WTC11 (cell line): Measurements from ENCODE around the gene PRPF40B. TPM values are rescaled to one million over a fixed set of nuclear protein-coding genes. Genes with fewer than 3 reads are reported as not detected.
A peak's percentile ranks its signal among the peaks of the same experiment; 100 is the strongest.

ENCODE experiments used
- ATAC-seq: fragments of 200-7000 bp; cut with Tn5 transposase; 2 replicates; pipeline ENCODE4 v1.10.0; 2021; ENCODE audit warnings: mild to moderate bottlenecking, moderate library complexity
- CTCF ChIA-PET: fragments of 300-600 bp; sonication (Branson Sonifier 250); formaldehyde crosslinking; loops from one replicate; lab custom pipeline; 2021; ENCODE audit warnings: antibody characterized with exemption; lab: Charles Lee
- POLR2A ChIA-PET: fragments of 350-600 bp; sonication (Branson Sonifier 250); formaldehyde crosslinking; loops from one replicate; lab custom pipeline; 2021; ENCODE audit warnings: antibody characterized with exemption; lab: Charles Lee
- DNase-seq: peaks from one replicate; pipeline ENCODE4 v3.0.0; 2021; ENCODE audit warnings: low spot score
- H3K27ac Mint-ChIP-seq: 2 replicates; pipeline ENCODE4 v1.8.0; 2021; ENCODE audit warnings: mixed read lengths
- H3K27me3 Mint-ChIP-seq: 2 replicates; pipeline ENCODE4 v1.8.0; 2021; ENCODE audit warnings: low read depth, mild to moderate bottlenecking, moderate library complexity, mixed read lengths
- H3K36me3 Mint-ChIP-seq: 2 replicates; pipeline ENCODE4 v1.8.0; 2021; ENCODE audit warnings: mixed read lengths
- H3K4me1 Mint-ChIP-seq: 2 replicates; pipeline ENCODE4 v1.8.0; 2022; ENCODE audit warnings: mixed read lengths
- H3K4me3 Mint-ChIP-seq: 2 replicates; pipeline ENCODE4 v1.8.0; 2021; ENCODE audit warnings: mild to moderate bottlenecking, moderate library complexity, mixed read lengths
- H3K9me3 Mint-ChIP-seq: 2 replicates; pipeline ENCODE4 v1.8.0; 2021; ENCODE audit warnings: mixed read lengths
- FOXK1 ChIP-seq: sonication (generic); formaldehyde crosslinking; IDR thresholded peaks from 2 replicates; pipeline ENCODE4 v1.8.0; 2022; ENCODE audit warnings: mild to moderate bottlenecking, moderate library complexity, missing genetic modification reagents
- GABPB1 ChIP-seq: sonication (generic); formaldehyde crosslinking; IDR thresholded peaks from 2 replicates; pipeline ENCODE4 v1.8.1; 2023; ENCODE audit warnings: mild to moderate bottlenecking, missing genetic modification reagents
- HMGA2 ChIP-seq: fragments of 250-450 bp; sonication (Bioruptor Pico); IDR thresholded peaks from 2 replicates; pipeline ENCODE4 v1.4.0; 2021; ENCODE audit warnings: mild to moderate bottlenecking, moderate library complexity
- IRF2 ChIP-seq: sonication (generic); formaldehyde crosslinking; IDR thresholded peaks from 2 replicates; pipeline ENCODE4 v1.8.0; 2022; ENCODE audit warnings: low read depth, missing genetic modification reagents, borderline replicate concordance
- JUN ChIP-seq: sonication (generic); formaldehyde crosslinking; IDR thresholded peaks from 2 replicates; pipeline ENCODE4 v1.8.0; 2023; ENCODE audit warnings: mild to moderate bottlenecking, missing genetic modification reagents
- NFATC4 ChIP-seq: fragments of 250-450 bp; sonication (Bioruptor Pico); IDR thresholded peaks from 2 replicates; pipeline ENCODE4 v1.9.0; 2021; ENCODE audit warnings: mild to moderate bottlenecking
- NR2C2 ChIP-seq: sonication (generic); formaldehyde crosslinking; IDR thresholded peaks from 2 replicates; pipeline ENCODE4 v1.8.0; 2022; ENCODE audit warnings: mild to moderate bottlenecking, missing genetic modification reagents
- RELA ChIP-seq: sonication (generic); formaldehyde crosslinking; IDR thresholded peaks from 2 replicates; pipeline ENCODE4 v1.8.1; 2022; ENCODE audit warnings: missing genetic modification reagents, mild to moderate bottlenecking, borderline replicate concordance
- RORB ChIP-seq: fragments of 250-450 bp; sonication (Bioruptor Pico); IDR thresholded peaks from 2 replicates; pipeline ENCODE4 v1.9.0; 2021; ENCODE audit warnings: mild to moderate bottlenecking
- SP1 ChIP-seq: sonication (generic); formaldehyde crosslinking; conservative IDR thresholded peaks from 2 replicates; pipeline ENCODE4 v1.8.1; 2022; ENCODE audit warnings: missing genetic modification reagents
- TCF7 ChIP-seq: sonication (generic); formaldehyde crosslinking; IDR thresholded peaks from 2 replicates; pipeline ENCODE4 v1.8.0; 2022; ENCODE audit warnings: mild to moderate bottlenecking, low read depth, missing genetic modification reagents, moderate library complexity
- ZBTB21 ChIP-seq: sonication (generic); formaldehyde crosslinking; IDR thresholded peaks from 2 replicates; pipeline ENCODE4 v1.8.1; 2023; ENCODE audit warnings: mild to moderate bottlenecking, missing genetic modification reagents, borderline replicate concordance
- ZNF121 ChIP-seq: sonication (generic); formaldehyde crosslinking; IDR thresholded peaks from 2 replicates; pipeline ENCODE4 v1.8.0; 2023; ENCODE audit warnings: missing genetic modification reagents
- ZNF416 ChIP-seq: fragments of 250-450 bp; sonication (Bioruptor Pico); IDR thresholded peaks from 2 replicates; pipeline ENCODE4 v1.9.0; 2021; ENCODE audit warnings: mild to moderate bottlenecking, inconsistent platforms
- total RNA-seq: library from RNA; stranded (reverse); gene quantifications from 3 replicates; pipeline ENCODE4 v1.2.3, GENCODE V29; 2021
- TF ChIP-seq, protein P1 (sequence below): sonication (generic); formaldehyde crosslinking; IDR thresholded peaks from 2 replicates; pipeline ENCODE4 v1.8.1; 2022; ENCODE audit warnings: missing genetic modification reagents, borderline replicate concordance
- TF ChIP-seq, protein P2 (sequence below): sonication (generic); formaldehyde crosslinking; conservative IDR thresholded peaks from 2 replicates; pipeline ENCODE4 v1.8.1; 2022; ENCODE audit warnings: mild to moderate bottlenecking, missing genetic modification reagents
- TF ChIP-seq, protein P3 (sequence below): sonication (generic); formaldehyde crosslinking; IDR thresholded peaks from 2 replicates; pipeline ENCODE4 v1.8.0; 2022; ENCODE audit warnings: mild to moderate bottlenecking, missing genetic modification reagents
- TF ChIP-seq, protein P4 (sequence below): fragments of 250-450 bp; sonication (Bioruptor Pico); IDR thresholded peaks from 2 replicates; pipeline ENCODE4 v2.1.2; 2022; ENCODE audit warnings: mild to moderate bottlenecking, moderate library complexity
- TF ChIP-seq, protein P5 (sequence below): sonication (generic); formaldehyde crosslinking; IDR thresholded peaks from 2 replicates; pipeline ENCODE4 v1.8.0; 2022; ENCODE audit warnings: missing genetic modification reagents
- TF ChIP-seq, protein P6 (sequence below): sonication (generic); formaldehyde crosslinking; IDR thresholded peaks from 2 replicates; pipeline ENCODE4 v1.8.1; 2022; ENCODE audit warnings: mild to moderate bottlenecking, moderate library complexity, missing genetic modification reagents

Gene PRPF40B
- total RNA-seq, 1 experiment from 2014 or later: 46.0 TPM

DNA sequence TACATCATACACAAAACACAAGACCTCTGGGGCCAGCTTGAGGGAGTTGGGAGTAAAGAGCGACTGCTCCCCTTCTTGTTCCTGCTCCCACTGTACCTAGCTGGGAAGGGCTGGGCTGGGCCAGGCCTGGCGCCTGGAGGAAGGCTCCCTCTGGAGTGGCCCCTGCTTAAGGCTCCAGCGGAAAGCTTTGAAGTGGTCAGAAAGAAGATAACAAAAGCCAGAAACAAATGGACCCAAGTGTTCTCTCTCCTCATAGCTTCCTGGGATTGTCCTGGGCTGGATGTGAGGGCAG lies 25.3 kb downstream of the PRPF40B start:
- Mint-ChIP-seq H3K9me3 (no peaks in the 10 kb centered on the region), H3K36me3 (peaks cover 46% of the 10 kb centered on the region), H3K27me3 (no peaks in the 10 kb centered on the region), H3K4me1 (peaks cover 13% of the 10 kb centered on the region), H3K27ac (no peak overlapping the region), H3K4me3 (no peak overlapping the region)
- ATAC-seq (no peak), DNase-seq (no peak)
- ChIA-PET POLR2A (interaction anchor here (1.4 kb wide), 2 partner anchors 57 to 58 kb away, joined by 4 read pairs; partner anchors contain the start of gene FMNL3), CTCF (interaction anchor here (0.7 to 2.8 kb wide), 11 partner anchors 12 to 216 kb away, joined by 3 to 16 read pairs (median 4); partner anchors contain the start of gene TMBIM6)
- TF ChIP-seq, protein P1, sequence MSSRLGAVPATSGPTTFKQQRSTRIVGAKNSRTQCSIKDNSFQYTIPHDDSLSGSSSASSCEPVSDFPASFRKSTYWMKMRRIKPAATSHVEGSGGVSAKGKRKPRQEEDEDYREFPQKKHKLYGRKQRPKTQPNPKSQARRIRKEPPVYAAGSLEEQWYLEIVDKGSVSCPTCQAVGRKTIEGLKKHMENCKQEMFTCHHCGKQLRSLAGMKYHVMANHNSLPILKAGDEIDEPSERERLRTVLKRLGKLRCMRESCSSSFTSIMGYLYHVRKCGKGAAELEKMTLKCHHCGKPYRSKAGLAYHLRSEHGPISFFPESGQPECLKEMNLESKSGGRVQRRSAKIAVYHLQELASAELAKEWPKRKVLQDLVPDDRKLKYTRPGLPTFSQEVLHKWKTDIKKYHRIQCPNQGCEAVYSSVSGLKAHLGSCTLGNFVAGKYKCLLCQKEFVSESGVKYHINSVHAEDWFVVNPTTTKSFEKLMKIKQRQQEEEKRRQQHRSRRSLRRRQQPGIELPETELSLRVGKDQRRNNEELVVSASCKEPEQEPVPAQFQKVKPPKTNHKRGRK (CRISPR knock-in tag): no peak
- no peak for TF ChIP-seq NFATC4
- TF ChIP-seq IRF2 (CRISPR knock-in tag): no peak
- TF ChIP-seq HMGA2 (CRISPR knock-in tag): no peak
- TF ChIP-seq, protein P2, sequence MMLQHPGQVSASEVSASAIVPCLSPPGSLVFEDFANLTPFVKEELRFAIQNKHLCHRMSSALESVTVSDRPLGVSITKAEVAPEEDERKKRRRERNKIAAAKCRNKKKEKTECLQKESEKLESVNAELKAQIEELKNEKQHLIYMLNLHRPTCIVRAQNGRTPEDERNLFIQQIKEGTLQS: no peak
- TF ChIP-seq, protein P3, sequence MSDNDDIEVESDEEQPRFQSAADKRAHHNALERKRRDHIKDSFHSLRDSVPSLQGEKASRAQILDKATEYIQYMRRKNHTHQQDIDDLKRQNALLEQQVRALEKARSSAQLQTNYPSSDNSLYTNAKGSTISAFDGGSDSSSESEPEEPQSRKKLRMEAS (CRISPR knock-in tag): no peak
- TF ChIP-seq RORB (CRISPR knock-in tag): no peak
- TF ChIP-seq ZBTB21 (CRISPR knock-in tag): no peak
- TF ChIP-seq JUN (CRISPR knock-in tag): no peak
- TF ChIP-seq, protein P4, sequence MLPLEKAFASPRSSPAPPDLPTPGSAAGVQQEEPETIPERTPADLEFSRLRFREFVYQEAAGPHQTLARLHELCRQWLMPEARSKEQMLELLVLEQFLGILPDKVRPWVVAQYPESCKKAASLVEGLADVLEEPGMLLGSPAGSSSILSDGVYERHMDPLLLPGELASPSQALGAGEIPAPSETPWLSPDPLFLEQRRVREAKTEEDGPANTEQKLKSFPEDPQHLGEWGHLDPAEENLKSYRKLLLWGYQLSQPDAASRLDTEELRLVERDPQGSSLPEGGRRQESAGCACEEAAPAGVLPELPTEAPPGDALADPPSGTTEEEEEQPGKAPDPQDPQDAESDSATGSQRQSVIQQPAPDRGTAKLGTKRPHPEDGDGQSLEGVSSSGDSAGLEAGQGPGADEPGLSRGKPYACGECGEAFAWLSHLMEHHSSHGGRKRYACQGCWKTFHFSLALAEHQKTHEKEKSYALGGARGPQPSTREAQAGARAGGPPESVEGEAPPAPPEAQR: no peak

DNA sequence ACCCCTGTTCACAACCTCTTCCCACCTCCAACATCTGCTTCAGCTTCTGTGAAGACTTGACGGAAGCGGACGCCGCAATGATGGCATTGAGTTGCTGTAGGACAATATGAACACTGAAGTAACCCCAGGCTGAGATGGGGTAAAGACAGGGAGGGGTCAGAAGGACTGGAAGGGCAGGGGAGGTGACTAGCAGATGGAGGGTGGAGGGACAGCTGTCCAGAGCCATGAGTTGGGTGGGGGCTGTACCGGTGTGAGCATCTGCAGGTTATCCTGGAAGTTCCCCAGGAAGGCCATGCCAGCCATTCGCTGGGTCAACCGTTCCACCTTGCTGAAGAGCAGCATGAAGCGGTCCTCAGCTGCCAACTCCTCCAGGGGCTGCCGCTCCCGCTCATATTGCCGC lies 26.1 kb downstream of the PRPF40B start:
- H3K27ac Mint-ChIP-seq: no peak overlapping the region
- DNase-seq (no peak), ATAC-seq (no peak)
- no peak overlapping the region for H3K4me3 Mint-ChIP-seq
- TF ChIP-seq FOXK1 (CRISPR knock-in tag): no peak
- TF ChIP-seq NR2C2: no peak
- H3K4me1 Mint-ChIP-seq: peaks cover 13% of the 10 kb centered on the region
- ChIA-PET CTCF (interaction anchor here (1.3 to 2.8 kb wide), 3 partner anchors 13 to 318 kb away, joined by 3 to 15 read pairs (median 6); no protein-coding TSS in a partner anchor), POLR2A (interaction anchor here (0.8 kb wide), 1 partner anchor 63 kb away, joined by 3 read pairs; no protein-coding TSS in a partner anchor)
- no peaks in the 10 kb centered on the region for H3K27me3 Mint-ChIP-seq
- no peaks in the 10 kb centered on the region for H3K9me3 Mint-ChIP-seq
- peaks cover 48% of the 10 kb centered on the region for H3K36me3 Mint-ChIP-seq

DNA sequence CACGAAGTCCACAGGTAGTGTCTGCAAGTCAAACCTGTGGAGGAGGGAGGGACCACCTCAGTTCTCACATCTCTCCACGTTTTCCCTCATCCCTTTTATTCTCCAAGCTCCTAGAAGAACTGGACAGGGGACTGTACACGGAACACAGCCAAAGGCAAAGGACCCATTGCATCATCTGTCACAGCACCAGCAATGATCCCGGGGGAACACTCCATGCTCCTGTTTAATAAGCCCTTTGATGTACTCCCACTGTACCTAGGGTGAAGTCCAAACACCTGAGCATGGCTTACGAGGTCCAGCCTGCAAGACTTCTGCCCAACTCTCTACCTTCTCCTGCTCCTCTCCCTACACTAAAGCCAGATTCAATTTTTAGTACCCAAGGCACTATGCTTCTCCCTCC lies 26.5 kb downstream of the PRPF40B start:
- DNase-seq (no peak), ATAC-seq (no peak)
- peaks cover 50% of the 10 kb centered on the region for H3K36me3 Mint-ChIP-seq
- no peak overlapping the region for H3K4me3 Mint-ChIP-seq
- ChIA-PET CTCF (interaction anchor here (1.3 kb wide), 1 partner anchor 317 kb away, joined by 3 read pairs; no protein-coding TSS in a partner anchor), POLR2A (interaction anchor here (0.8 kb wide), 1 partner anchor 63 kb away, joined by 3 read pairs; no protein-coding TSS in a partner anchor)
- no peaks in the 10 kb centered on the region for H3K9me3 Mint-ChIP-seq
- no peak overlapping the region for H3K27ac Mint-ChIP-seq
- peaks cover 13% of the 10 kb centered on the region for H3K4me1 Mint-ChIP-seq
- TF ChIP-seq RELA (CRISPR knock-in tag): no peak
- TF ChIP-seq GABPB1 (CRISPR knock-in tag): 0 out of 2 replicates have a peak, but pooled peaks have one; percentile 32
- no peaks in the 10 kb centered on the region for H3K27me3 Mint-ChIP-seq

DNA sequence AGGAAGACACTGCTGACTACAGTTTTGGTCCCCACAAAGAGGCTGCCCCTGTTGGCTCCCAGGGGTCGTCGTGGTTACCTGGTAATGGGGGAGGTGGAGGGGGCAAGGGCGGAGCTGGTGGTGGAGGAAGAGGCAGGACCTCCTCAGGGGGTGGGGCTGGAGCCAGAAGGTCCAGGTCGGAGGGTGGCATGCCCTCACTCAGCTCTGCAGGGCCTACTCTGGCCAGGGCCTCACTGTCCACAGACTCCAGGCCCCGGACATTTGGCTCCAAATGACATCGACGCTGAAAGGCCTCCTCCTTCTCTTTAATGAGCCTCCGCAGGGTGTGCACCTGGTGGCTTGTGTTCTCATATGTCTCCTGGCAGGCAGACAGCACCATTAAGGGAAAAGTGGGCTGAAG lies 28.5 kb downstream of the PRPF40B start:
- Mint-ChIP-seq H3K9me3 (no peaks in the 10 kb centered on the region), H3K4me3 (no peak overlapping the region), H3K4me1 (peaks cover 13% of the 10 kb centered on the region), H3K36me3 (peaks cover 51% of the 10 kb centered on the region), H3K27ac (no peak overlapping the region), H3K27me3 (no peaks in the 10 kb centered on the region)
- CTCF ChIA-PET: interaction anchor here (0.6 to 1.8 kb wide), 7 partner anchors 15 to 194 kb away, joined by 3 to 5 read pairs (median 3); partner anchors contain the start of gene TMBIM6
- ATAC-seq: peak; percentile 64
- DNase-seq: no peak
- POLR2A ChIA-PET: no interaction called here
- TF ChIP-seq ZNF121 (CRISPR knock-in tag) (no peak), ZNF416 (CRISPR knock-in tag) (no peak), RORB (CRISPR knock-in tag) (no peak), SP1 (CRISPR knock-in tag) (no peak), TCF7 (CRISPR knock-in tag) (no peak)
- TF ChIP-seq, protein P5, sequence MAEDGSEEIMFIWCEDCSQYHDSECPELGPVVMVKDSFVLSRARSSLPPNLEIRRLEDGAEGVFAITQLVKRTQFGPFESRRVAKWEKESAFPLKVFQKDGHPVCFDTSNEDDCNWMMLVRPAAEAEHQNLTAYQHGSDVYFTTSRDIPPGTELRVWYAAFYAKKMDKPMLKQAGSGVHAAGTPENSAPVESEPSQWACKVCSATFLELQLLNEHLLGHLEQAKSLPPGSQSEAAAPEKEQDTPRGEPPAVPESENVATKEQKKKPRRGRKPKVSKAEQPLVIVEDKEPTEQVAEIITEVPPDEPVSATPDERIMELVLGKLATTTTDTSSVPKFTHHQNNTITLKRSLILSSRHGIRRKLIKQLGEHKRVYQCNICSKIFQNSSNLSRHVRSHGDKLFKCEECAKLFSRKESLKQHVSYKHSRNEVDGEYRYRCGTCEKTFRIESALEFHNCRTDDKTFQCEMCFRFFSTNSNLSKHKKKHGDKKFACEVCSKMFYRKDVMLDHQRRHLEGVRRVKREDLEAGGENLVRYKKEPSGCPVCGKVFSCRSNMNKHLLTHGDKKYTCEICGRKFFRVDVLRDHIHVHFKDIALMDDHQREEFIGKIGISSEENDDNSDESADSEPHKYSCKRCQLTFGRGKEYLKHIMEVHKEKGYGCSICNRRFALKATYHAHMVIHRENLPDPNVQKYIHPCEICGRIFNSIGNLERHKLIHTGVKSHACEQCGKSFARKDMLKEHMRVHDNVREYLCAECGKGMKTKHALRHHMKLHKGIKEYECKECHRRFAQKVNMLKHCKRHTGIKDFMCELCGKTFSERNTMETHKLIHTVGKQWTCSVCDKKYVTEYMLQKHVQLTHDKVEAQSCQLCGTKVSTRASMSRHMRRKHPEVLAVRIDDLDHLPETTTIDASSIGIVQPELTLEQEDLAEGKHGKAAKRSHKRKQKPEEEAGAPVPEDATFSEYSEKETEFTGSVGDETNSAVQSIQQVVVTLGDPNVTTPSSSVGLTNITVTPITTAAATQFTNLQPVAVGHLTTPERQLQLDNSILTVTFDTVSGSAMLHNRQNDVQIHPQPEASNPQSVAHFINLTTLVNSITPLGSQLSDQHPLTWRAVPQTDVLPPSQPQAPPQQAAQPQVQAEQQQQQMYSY (CRISPR knock-in tag): no peak
- TF ChIP-seq, protein P6, sequence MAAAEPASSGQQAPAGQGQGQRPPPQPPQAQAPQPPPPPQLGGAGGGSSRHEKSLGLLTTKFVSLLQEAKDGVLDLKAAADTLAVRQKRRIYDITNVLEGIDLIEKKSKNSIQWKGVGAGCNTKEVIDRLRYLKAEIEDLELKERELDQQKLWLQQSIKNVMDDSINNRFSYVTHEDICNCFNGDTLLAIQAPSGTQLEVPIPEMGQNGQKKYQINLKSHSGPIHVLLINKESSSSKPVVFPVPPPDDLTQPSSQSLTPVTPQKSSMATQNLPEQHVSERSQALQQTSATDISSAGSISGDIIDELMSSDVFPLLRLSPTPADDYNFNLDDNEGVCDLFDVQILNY: no peak
